ENCODE results near the gene BAHCC1.

DNA sequence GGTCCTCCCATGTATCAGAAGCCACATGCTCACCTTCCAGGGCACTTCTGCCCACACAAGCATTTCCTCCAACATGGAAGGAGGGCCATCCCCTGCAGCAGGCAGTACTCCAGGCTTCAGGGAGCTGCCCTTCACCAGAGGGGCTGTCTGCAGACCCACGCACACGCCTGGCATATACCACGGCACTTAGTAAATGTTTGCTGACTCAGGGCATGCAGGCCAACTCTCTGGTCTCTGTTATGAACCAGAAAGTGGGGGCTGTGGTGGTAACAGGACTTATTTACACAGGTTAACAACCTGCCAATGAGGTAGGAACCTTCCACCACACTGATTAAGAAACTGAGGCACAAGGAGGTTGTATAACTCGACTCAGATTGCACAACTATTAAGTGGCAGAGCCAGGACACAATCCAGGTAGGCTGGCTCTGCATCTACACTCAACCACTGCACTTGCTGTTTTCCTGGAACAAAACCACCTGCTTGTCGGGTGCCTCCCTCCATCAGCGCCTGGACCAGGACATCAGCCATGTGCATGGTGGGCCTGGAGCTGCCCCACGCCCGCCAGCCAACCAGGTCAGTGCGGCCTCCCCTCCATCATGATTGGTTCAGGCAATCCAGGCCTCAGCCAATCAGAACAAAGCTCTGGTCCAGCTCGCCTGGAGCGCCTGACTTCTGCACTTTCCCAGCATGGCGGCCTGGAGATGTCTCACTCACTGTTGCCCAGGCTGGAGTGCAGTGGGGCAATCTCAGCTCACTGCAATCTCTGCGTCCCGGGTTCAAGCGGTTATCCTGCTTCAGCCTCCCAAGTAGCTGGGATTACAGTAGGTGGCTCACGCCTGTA lies 98.2 kb downstream of the BAHCC1 start:
- no peak for TF ChIP-seq GATA3 (IDR thresholded peaks at IDR 0.05; ENCODE audit: low read depth, low read length)
- no peak for TF ChIP-seq GATA2 (IDR thresholded peaks at IDR 0.05; ENCODE audit: low read depth, low read length)

Measured in SH-SY5Y (cell line).